Tibial nerve (tissue), 4 donors: Measurements from ENCODE around the gene SULT1C3.

Experiments
- EP300 ChIP-seq, 2 donors: sonication (generic); formaldehyde crosslinking; IDR thresholded peaks; one replicate each; pipeline ENCODE4 v1.6.1; 2017; ENCODE audit warnings: antibody characterized with exemption in 2 of 2, mild to moderate bottlenecking in 1 of 2
- POLR2A ChIP-seq, 2 donors: fragments of 450-650 bp; IDR thresholded peaks; one replicate each; pipeline ENCODE4 v1.6.1; 2017; ENCODE audit warnings: antibody characterized with exemption in 2 of 2, mild to moderate bottlenecking in 2 of 2, moderate library complexity in 2 of 2
- TF ChIP-seq, protein P1 (sequence below), 5 experiments: fragments of 200-600 bp in 3 of 5; fragments of 450-650 bp in 2 of 5; sonication (generic) in 3 of 5; IDR thresholded peaks; one replicate each; pipeline ENCODE4 v1.5.1; 2016 to 2019; ENCODE audit warnings: antibody characterized with exemption in 5 of 5, mild to moderate bottlenecking in 3 of 5, moderate library complexity in 2 of 5

DNA sequence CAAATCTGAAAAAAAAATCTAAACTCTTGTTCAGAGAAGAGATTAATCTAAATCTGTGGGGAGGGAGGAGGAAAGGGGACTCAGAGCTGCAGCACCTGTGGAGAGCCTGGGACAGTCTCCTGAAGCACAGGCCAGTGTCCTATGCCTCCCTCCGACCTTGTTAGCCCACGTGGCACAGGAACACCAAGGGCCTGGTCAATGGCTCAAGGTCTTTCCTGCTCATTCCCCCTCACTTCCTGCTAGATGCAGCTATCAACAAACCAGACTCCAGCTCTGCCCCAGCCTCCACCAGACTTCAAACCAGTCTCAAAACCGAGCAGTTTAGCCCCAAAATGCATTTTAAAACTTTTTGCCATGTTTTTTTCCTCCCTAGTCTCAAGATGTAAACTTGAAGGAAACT, 20.1 kb upstream of the SULT1C3 start:
- TF ChIP-seq, protein P1, sequence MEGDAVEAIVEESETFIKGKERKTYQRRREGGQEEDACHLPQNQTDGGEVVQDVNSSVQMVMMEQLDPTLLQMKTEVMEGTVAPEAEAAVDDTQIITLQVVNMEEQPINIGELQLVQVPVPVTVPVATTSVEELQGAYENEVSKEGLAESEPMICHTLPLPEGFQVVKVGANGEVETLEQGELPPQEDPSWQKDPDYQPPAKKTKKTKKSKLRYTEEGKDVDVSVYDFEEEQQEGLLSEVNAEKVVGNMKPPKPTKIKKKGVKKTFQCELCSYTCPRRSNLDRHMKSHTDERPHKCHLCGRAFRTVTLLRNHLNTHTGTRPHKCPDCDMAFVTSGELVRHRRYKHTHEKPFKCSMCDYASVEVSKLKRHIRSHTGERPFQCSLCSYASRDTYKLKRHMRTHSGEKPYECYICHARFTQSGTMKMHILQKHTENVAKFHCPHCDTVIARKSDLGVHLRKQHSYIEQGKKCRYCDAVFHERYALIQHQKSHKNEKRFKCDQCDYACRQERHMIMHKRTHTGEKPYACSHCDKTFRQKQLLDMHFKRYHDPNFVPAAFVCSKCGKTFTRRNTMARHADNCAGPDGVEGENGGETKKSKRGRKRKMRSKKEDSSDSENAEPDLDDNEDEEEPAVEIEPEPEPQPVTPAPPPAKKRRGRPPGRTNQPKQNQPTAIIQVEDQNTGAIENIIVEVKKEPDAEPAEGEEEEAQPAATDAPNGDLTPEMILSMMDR (IDR thresholded peaks at IDR 0.05) = no peak
- no peak for TF ChIP-seq POLR2A (IDR thresholded peaks at IDR 0.05)
- no peak for TF ChIP-seq EP300 (IDR thresholded peaks at IDR 0.05)
